Adrenal gland (tissue), 12 donors: ENCODE data around the gene COPZ1. TPM values are rescaled to one million over a fixed set of nuclear protein-coding genes. Genes with fewer than 3 reads are reported as not detected.
A peak's percentile ranks its signal among the peaks of the same experiment; 100 is the strongest.
"Not testable (repeated sequence)": the region's sequence is repeated elsewhere in the genome, so short reads cannot be mapped to it uniquely, and the experiment has no call there.

Experiments used
- DNase-seq, 7 donors: peaks; one replicate each; pipeline ENCODE4 v3.0.0-alpha.2; 2019 to 2020
- H3K27ac ChIP-seq, 5 donors: fragments of 200-600 bp; sonication (generic) in 4 of 5; 1 replicate in 3 of 5; 2 replicates in 2 of 5; pipeline versions ENCODE4 v1.5.1 to v1.8.0; 2016 to 2020; ENCODE audit warnings: mild to moderate bottlenecking in 1 of 5
- H3K27me3 ChIP-seq: fragments of 200-600 bp; 2 replicates; pipeline ENCODE4 v1.8.0; 2021
- H3K36me3 ChIP-seq, 2 donors: fragments of 200-600 bp; replicated peaks in 1 of 2; 1 replicate in 1 of 2; 2 replicates in 1 of 2; pipeline versions ENCODE4 v1.5.1 to v1.8.0; 2018 to 2022
- H3K4me1 ChIP-seq, 2 donors: fragments of 200-600 bp; replicated peaks in 1 of 2; 1 replicate in 1 of 2; 2 replicates in 1 of 2; pipeline versions ENCODE4 v1.5.1 to v1.8.0; 2018 to 2021
- H3K4me3 ChIP-seq, 4 donors: fragments of 200-600 bp; sonication (generic) in 3 of 4; one replicate each; pipeline ENCODE4 v1.5.1; 2016 to 2018
- H3K9me3 ChIP-seq, 3 donors: fragments of 200-600 bp; sonication (generic) in 1 of 3; replicated peaks in 1 of 3; 1 replicate in 2 of 3; 2 replicates in 1 of 3; pipeline versions ENCODE4 v1.5.1 to v1.8.0; 2016 to 2021
- CTCF ChIP-seq, 6 experiments: fragments of 450-650 bp in 4 of 6; fragments of 200-600 bp in 2 of 6; sonication (generic) in 1 of 6; IDR thresholded peaks; 1 replicate in 5 of 6; 2 replicates in 1 of 6; pipeline versions ENCODE4 v1.5.1 to v1.8.0; 2016 to 2021; ENCODE audit warnings: antibody characterized with exemption in 6 of 6, mild to moderate bottlenecking in 2 of 6, moderate library complexity in 1 of 6
- POLR2A ChIP-seq, 2 donors: fragments of 450-650 bp; IDR thresholded peaks; one replicate each; pipeline ENCODE4 v1.6.1; 2017; ENCODE audit warnings: antibody characterized with exemption in 2 of 2, mild to moderate bottlenecking in 2 of 2, moderate library complexity in 1 of 2
- WGBS, 4 donors: extraction: QIAGEN DNeasy Blood & Tissue Kit in 2 of 4; methylation state at CpG; one replicate each; pipeline versions ENCODE4 v1.1.5 to v1.1.7; 2013 to 2017; 5-methylcytosine and 5-hydroxymethylcytosine counted together
- intact Hi-C, 2 donors: fragments of 100-400 bp; cut with DNase I; formaldehyde crosslinking; loops; one replicate each; pipeline versions ENCODE4 v1.14.1 to v1.15.0; 2022 to 2023
- polyA plus RNA-seq, 3 donors: library from polyadenylated mRNA; stranded (reverse); fragments of 200-250 nt in 2 of 3; fragments of 350-450 nt in 1 of 3; fragmentation: Illumina TruSeq in 1 of 3; extraction: RNeasy Lipid Tissue Mini Kit (QIAGEN cat#74804) in 1 of 3; gene quantifications; one replicate each; pipeline ENCODE4 v1.2.3, GENCODE V29; 2013 to 2014
- total RNA-seq, 9 donors: library from RNA; depleted of rRNA in 4 of 9; stranded (reverse); fragments of >200 nt in 4 of 9; fragments of 120-200 nt in 1 of 9; fragmentation: NEBNext Ultra II Directional in 1 of 9; extraction: Animal tissue kit (Norgen Biotek cat#: 25700) in 1 of 9; gene quantifications; one replicate each; pipeline versions ENCODE4 v1.1.0 to v1.2.4, GENCODE V29; 2013 to 2023
- donor health status: healthy with polysubstance abuse.
- donor health status: Bipolar disorder and iron deficiency.
- donor health status: DM: yes; HTN: yes; CAD: no.
- donor health status: DM: no; HTN: no; CAD: no.
- donor health status: DM: no; HTN: no; CAD: no.
- donor health status: DM: yes; HTN: yes; CAD: no.

The COPZ1 gene
- total and polyA plus RNA-seq, 12 donors = 54.7 to 252 (median 152) TPM

GRCh38 chr12:54321363-54321762, 3.6 kb upstream of the COPZ1 start:
- H3K27me3 ChIP-seq = no peaks in the 10 kb centered on the region
- intact Hi-C loops = no loop called here
- H3K9me3 ChIP-seq = no peaks in the 10 kb centered on the region
- H3K4me1 ChIP-seq = peaks cover 0 to 9% of the 10 kb centered on the region in 2 donors
- WGBS, 4 donors = 77 to 95% (median 84%) methylated on average over 5 of the region's 5 CpGs
- no peak overlapping the region for H3K4me3 ChIP-seq
- DNase-seq = no peak
- H3K27ac ChIP-seq = no peak overlapping the region
- no peaks in the 10 kb centered on the region for H3K36me3 ChIP-seq
- TF ChIP-seq CTCF (IDR thresholded peaks at IDR 0.05) (no peak), POLR2A (IDR thresholded peaks at IDR 0.05) (no peak)

- Histone ChIP-seq H3K4me3 (peak overlapping the region; percentile 12 to 70 (median 64)), H3K4me1 (peaks cover 0 to 48% of the 10 kb centered on the region in 2 donors), H3K27ac (peak overlapping the region; percentile 45 to 91 (median 79))
- intact Hi-C loops, H3K36me3 ChIP-seq, DNase-seq, H3K27me3 ChIP-seq, H3K9me3 ChIP-seq: not testable (repeated sequence)
- WGBS, 4 donors = 45 to 52% (median 47%) methylated on average over 22 of the region's 22 CpGs
Observed at GRCh38 chr12:54325442-54326109, 645 bp downstream of the COPZ1 start.

DNA sequence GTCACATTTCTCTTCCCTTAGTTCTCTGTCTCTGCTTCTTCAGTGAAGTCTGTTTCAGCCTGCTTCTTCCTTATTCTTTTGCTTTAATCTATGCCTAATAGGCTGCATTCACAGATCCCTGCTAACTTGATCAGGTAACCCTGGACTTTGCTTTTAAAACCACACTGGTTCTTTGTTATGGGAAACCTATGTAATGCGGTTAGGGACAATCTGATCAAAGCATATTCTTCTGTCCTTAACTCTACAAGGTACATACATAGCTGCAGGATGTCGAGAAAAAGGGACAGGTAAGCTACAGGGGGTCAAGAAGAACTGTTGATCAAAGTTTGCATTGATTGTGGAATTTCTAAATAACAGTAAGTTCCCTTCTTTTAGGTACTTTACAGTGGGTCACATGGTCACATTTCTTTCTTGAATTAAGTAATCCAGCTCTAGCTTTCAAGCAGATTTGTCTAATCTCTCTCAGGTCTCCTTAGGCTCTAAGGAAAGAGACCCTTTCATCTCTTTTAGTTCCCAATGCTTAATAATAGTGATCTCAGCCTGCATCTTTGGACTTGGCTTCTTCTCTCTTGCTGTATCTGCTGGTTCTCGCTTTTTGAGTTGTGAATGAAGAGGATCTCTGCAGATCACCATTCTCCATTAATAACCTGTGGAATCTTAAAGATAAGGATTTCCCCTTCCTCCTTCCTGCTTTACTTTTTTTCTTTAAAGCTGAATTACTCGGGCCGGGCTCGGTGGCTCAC, 3.8 kb downstream of the COPZ1 start:
- no peak overlapping the region for H3K4me3 ChIP-seq
- no peak for DNase-seq
- intact Hi-C loops = no loop called here
- H3K4me1 ChIP-seq = peaks cover 0 to 70% of the 10 kb centered on the region in 2 donors
- no peak overlapping the region for H3K27ac ChIP-seq
- 80 to 86% (median 84%) methylated on average over 6 of the region's 6 CpGs for WGBS, 4 donors
- H3K36me3 ChIP-seq = no peaks in the 10 kb centered on the region
- TF ChIP-seq CTCF (IDR thresholded peaks at IDR 0.05) (no peak), POLR2A (IDR thresholded peaks at IDR 0.05) (no peak)
- no peaks in the 10 kb centered on the region for H3K27me3 ChIP-seq
- H3K9me3 ChIP-seq = no peaks in the 10 kb centered on the region

GRCh38 chr12:54329759-54330158, 4.8 kb downstream of the COPZ1 start:
- Histone ChIP-seq H3K27ac (no peak overlapping the region), H3K4me1 (peaks cover 0 to 70% of the 10 kb centered on the region in 2 donors), H3K27me3 (no peaks in the 10 kb centered on the region), H3K36me3 (no peaks in the 10 kb centered on the region), H3K9me3 (no peaks in the 10 kb centered on the region), H3K4me3 (no peak overlapping the region)
- WGBS, 4 donors = 78 to 90% (median 85%) methylated on average over 5 of the region's 5 CpGs
- no peak for DNase-seq
- intact Hi-C loops = no loop called here
- TF ChIP-seq POLR2A (IDR thresholded peaks at IDR 0.05) (no peak), CTCF (IDR thresholded peaks at IDR 0.05) (no peak)
